HG03095 (cell line): ENCODE data around the gene SYNGAP1.
"Not testable (repeated sequence)": the region's sequence is repeated elsewhere in the genome, so short reads cannot be mapped to it uniquely, and the experiment has no call there.

ENCODE experiments used
- ATAC-seq: cut with Tn5 transposase; IDR thresholded peaks from one replicate; pipeline ENCODE4 v1.9.1; 2021; ENCODE audit warnings: moderate library complexity; ENCODE audit not compliant: unreplicated experiment

The SYNGAP1 gene

DNA sequence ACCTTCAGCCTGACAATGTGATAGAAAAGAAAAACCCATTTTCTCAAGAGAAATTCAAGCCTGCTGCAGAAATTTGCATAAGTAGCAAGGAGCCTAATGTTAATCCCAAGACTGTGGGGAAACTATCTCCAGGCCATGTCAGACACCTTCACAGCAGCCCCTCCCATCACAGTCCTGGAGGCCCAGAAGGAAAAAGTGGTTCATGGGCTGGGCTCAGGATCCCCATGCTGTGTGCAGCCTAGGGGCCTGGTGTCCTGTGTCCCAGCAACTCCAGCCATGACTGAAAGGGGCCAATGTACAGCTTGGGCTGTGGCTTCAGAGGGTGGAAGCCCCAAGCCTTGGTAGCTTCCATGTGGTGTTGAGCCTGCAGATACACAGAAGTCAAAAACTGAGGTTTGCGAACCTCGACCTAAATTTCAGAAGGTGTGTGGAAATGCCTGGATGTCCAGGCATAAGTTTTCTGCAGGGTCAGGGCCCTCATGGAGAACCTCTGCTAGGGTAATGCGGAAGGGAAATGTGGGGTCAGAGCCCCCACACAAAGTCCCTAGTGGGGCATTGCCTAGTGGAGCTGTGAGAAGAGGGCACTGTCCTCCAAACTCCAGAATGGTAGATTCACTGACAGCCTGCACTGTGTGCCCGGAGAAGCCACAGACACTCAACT lies 46.3 kb downstream of the SYNGAP1 start:
- ATAC-seq: no peak

DNA sequence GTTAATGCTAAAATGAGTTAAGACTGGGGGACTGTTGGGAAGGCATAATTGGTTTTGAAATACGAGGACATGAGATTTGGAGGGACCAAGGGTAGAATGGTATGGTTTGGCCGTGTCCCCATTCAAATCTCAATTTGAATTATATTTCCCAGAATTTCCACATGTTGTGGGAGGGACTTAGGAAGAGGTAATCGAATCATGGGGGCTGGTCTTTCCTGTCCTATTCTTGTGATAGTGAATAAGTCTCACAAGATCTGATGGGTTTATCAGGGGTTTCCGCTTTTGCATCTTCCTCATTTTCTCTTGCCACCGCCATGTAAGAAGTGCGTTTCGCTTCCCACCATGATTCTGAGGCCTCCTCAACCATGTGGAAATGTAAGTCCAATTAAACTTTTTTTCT lies 47.2 kb downstream of the SYNGAP1 start:
- no peak for ATAC-seq

DNA sequence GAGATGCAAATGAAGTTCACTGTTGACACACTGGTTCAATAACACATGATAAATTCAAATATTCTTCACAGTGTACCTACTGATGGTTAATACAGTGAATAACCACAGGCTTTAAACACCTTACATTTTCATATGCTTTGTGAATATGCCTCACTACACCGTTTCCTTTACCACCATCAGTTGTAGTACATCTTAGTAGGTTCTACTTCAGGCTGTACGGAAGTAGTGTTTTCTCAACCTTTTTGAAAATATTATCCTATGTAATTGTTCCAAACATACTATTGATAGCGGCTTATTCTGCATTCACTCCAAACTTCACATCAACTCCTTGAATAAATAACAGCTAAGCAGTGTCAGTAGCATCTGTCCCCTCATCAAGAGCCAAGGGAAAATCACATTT lies 49.8 kb downstream of the SYNGAP1 start:
- no peak for ATAC-seq

DNA sequence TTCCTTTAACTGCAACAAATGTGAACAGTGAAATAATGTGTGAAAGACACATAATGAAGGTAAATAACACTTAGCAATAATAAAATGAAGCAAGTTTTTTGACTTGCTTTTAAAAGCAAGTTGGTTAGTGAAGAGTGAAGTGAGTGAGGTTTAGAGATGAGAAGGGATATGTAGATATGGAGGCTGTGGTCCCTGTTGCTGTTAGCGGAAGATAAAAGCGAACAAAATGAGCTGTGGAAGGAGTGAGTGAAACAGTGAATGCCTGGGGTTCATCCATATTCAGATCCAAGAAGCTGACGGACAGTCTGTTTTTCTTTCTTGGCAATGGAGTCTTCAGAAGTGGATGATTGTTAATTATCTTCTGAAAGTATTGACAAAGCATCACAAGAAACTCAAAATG lies 58.0 kb downstream of the SYNGAP1 start:
- no peak for ATAC-seq

DNA sequence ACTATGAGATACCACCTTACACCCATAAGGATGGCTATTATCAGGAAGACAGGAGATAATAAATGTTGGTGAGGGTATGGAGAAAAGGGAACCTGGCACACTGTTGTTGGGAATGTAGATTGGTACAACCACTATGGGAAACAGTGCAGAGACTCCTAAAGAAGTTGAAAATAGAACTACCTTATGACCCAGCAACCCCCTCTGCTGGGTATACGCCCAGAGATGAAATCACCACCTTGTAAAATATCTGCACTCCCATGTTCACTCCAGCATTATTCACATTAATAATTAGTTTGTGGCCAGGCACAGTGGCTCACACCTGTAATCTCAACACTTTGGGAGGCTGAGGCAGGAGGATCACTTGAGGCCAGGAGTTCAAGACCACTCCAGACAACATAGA lies 61.3 kb downstream of the SYNGAP1 start:
- no peak for ATAC-seq

DNA sequence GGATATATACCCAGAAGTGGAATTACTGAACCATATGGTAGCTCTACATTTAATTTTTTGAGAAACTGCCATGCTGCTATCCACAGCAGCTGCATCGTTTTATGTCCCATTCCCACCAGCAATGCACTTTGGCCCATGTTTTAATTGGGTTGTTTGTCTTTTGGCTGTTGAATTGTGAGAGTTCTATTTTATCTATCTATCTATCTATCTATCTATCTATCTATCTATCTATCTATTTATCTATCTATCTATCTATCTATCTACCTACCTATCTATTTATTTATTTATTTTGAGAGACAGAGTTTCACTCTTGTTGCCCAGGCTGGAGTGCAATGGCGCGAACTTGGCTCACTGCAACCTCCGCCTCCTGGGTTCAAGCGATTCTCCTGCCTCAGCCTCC lies 62.8 kb downstream of the SYNGAP1 start:
- ATAC-seq: not testable (repeated sequence)

DNA sequence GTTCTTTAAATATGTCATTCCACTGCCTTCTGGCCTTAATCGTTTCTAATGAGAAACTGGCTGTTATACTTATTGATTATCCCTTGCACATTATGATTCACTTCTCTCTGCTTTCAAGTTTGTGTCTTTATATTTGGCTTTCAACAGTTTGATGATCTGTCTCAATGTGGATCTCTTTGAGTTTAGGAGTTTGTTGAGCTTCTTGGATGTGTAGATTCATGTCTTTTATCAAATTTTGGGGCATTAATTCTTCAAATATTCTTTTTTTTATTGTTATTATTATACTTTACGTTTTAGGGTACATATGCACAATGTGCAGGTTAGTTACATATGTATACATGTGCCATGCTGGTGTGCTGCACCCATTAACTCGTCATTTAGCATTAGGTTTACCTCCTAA lies 63.8 kb downstream of the SYNGAP1 start:
- no peak for ATAC-seq

DNA sequence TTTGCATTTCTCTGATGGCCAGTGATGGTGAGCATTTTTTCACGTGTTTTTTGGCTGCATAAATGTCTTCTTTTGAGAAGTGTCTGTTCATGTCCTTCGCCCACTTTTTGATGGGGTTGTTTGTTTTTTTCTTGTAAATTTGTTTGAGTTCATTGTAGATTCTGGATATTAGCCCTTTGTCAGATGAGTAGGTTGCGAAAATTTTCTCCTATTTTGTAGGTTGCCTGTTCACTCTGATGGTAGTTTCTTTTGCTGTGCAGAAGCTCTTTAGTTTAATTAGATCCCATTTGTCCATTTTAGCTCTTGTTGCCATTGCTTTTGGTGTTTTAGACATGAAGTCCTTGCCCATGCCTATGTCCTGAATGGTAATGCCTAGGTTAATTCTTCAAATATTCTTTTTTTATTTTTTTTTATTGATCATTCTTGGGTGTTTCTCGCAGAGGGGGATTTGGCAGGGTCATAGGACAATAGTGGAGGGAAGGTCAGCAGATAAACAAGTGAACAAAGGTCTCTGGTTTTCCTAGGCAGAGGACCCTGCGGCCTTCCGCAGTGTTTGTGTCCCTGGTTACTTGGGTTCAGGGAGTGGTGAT lies 64.9 kb downstream of the SYNGAP1 start:
- ATAC-seq: not testable (repeated sequence)

DNA sequence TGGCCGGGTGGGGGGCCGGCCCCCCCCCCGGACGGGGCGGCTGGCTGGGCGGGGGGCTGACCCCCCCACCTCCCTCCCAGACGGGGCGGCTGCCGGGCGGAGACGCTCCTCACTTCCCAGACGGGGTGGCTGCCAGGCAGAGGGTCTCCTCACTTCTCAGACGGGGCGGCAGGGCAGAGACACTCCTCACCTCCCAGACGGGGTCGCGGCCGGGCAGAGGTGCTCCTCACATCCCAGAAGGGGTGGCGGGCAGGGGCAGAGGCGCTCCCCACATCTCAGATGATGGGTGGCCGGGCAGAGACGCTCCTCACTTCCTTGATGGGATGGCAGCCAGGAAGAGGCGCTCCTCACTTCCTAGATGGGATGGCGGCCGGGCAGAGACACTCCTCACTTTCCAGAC lies 65.8 kb downstream of the SYNGAP1 start:
- not testable (repeated sequence) for ATAC-seq

DNA sequence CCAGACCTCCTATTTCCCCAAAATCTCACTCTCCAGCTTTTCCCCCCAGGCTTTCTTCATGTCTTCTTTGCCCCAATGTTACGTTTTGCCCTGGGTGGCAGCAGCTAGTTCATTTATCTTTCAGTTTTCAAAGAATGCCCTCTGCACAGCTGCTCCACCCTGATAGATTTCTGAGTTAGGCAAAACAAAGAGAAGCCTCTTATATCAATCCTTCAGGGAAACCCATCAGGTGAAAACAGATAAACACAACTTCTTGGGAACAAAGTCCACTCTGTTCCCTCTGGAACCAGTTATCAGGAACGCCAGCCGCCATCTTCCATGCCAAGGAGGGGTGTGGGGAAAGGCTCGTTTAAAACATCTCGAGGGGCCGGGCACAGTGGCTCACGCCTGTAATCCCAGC lies 68.5 kb downstream of the SYNGAP1 start:
- ATAC-seq: no peak

DNA sequence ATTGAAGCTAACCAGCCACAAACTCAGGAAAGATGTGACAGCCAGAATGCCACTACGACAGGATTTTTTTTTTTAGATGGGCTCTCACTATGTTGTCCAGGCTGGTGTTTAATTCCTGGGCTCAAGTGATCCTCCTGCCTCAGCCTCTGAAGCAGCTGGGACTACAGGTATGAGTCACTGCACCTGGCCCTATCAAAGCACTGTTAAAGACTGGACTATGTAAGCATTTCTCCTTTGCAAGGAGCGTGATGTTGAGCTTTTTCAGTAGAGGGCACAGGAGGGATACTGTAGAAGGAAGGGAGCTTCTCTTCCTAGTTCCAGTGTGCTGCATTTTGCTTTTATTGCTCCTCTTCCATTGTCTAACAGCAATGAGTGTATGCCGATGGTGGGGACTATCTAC lies 70.3 kb downstream of the SYNGAP1 start:
- no peak for ATAC-seq

DNA sequence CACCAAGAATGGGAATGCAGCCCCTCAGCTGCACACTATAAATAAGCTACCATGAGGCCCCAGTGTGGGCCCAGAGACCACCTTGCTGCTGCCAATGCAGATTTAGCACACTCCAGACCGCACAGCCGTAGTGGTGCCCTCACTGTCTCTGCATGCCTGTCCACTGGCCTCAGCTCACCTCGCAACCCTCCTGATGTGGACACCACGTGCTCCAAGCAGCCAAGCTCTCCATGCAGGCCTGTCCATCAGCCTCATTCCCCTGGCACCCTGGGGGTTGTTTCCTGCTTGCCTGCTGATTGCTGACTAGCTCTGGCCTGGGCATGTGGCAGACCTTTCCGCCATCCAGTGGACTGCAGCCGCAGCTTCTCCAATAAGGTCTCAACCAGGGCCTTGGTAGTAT lies 70.8 kb downstream of the SYNGAP1 start:
- no peak for ATAC-seq

DNA sequence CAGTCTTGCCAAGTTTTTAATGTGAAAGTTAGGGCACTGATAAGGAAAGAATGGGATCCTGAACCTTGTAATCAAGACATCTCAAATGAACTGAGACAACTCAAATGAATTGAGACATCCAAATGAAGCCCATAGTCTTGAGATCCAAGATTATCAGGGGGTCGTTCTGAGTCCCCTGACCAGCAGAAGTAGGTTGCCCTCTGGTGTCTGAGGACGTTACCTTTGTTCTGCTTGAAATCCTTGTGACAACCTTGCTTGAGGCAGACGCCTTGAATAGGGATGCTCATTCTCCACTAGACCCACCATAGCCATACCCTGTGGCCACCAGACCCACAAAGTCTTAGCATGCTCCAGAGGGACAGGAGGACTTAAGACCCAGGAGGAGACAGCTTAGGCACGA lies 72.2 kb downstream of the SYNGAP1 start:
- no peak for ATAC-seq

DNA sequence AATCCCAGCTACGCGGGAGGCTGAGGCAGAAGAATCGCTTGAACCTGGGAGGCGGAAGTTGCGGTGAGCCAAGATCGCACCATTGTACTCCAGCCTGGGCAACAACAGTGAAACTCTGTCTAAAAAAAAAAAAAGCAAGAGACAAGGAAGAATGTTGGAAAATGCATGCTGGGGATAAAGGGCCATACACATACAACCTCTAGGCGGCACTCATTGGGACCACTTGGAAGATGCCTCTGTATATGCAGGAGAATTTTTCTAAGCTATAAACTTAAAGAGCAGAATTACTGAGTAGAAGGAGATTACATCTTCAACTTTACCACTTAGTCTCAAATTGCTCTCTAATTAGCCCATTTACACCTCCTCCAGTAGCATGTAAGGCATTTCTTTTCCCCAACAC lies 77.3 kb downstream of the SYNGAP1 start:
- no peak for ATAC-seq

DNA sequence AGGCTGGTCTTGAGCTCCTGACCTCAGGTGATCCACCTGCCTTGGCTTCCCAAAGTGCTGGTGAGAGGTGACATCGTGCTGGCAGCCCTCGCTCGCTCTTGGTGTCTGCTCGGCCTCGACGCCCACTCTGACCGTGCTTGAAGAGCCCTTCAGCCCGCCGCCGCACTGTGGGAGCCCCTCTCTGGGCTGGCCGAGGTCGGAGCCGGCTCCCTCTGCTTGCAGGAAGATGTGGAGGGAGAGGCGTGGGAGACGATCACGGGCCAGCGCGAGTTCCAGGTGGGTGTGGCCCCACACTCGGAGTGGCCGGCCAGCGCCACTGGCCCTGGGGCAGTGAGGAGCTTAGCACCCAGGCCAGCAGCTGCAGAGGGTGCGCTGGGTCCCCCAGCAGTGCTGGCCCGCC lies 82.6 kb downstream of the SYNGAP1 start:
- ATAC-seq: no peak

DNA sequence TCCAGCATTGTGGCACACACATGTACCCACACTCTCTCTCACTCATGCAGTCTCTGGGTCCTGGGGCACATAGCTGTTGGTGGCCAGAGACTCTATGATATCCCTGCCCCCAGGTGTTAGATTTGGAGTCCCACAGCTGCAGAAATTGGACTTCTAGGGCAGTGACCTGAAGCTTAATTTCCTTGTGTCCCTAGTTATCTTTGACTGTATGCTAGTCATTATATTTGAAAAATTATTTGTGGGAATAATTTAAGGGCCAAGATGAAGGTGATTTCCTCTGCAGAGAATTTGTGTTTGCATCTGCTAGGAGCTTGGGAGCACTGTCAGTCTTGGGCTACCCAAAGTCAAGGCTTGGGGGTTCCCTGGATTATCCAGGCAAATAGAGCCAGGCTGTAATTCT lies 84.6 kb downstream of the SYNGAP1 start:
- ATAC-seq: no peak
